Measurements from ENCODE around the gene MAPK10. TPM values are rescaled to one million over a fixed set of nuclear protein-coding genes. Genes with fewer than 3 reads are reported as not detected.

Gene MAPK10
- total and polyA plus RNA-seq, 2 of the 8 experiments (the other 6 are each of a cell fraction or from before 2014, with no cell fraction given), result 2.5 to 3.1 TPM

DNA sequence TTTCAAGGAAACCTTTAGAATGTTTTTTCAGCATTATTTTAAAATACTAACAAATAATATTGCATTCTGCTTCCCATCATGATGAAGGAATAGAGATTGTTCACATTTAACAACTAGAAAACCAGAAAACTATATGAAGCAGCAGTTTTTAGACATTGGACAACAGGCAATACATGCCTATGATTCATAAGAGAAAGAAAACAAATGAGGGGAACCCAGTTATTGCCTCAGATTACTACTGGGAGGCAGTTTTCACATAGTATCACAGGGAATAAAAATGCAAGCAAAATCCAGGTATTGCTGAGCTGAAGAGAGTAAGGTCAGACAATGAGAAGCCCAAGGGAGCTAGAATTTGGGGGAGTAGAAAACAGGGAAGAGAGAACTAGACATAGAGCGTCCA, 373.6 kb downstream of the MAPK10 start:
- H3K27me3 ChIP-seq (replicated peaks in 1 of 4; ENCODE audit: control insufficient read depth in 3 of 4, extremely low read depth in 1 of 4, insufficient read depth in 3 of 4, low read length in 3 of 4), result no peaks in the 10 kb centered on the region
- WGBS, 2 experiments (ENCODE audit: extremely low coverage in 1 of 2, insufficient coverage in 1 of 2, insufficient read length in 1 of 2, insufficient replicate concordance in 2 of 2, low coverage in 1 of 2, low lambda C conversion rate in 2 of 2, missing lambda C conversion rate in 1 of 2), result 83% methylated on average over 1 of the region's 1 CpG; no CpG with 5 or more reads in 1 of the 2 experiments
- H4K5ac ChIP-seq (ENCODE audit: insufficient read length, low read depth, low read length), result no peak overlapping the region
- DNase-seq (ENCODE audit: low read depth in 1 of 2, low spot score in 2 of 2), result no peak
- H3K36me3 ChIP-seq (ENCODE audit: control insufficient read depth in 2 of 4, insufficient read depth in 4 of 4, low read length in 3 of 4), result no peaks in the 10 kb centered on the region
- no peak overlapping the region for H3K4me2 ChIP-seq (ENCODE audit: insufficient read depth in 1 of 2, low read depth in 2 of 2, low read length in 2 of 2)
- POLR2A ChIA-PET (ENCODE audit: partially characterized antibody), result no interaction called here
- no peak overlapping the region for H4K8ac ChIP-seq (ENCODE audit: extremely low read depth, insufficient read depth, low read length)
- no peak for FAIRE-seq
- no peak overlapping the region for H4K91ac ChIP-seq (replicated peaks; ENCODE audit: insufficient read length, low read length)
- no peak overlapping the region for H3K4me3 ChIP-seq (ENCODE audit: extremely low read depth in 1 of 4, insufficient read depth in 2 of 4, low read depth in 3 of 4, low read length in 4 of 4)
- H3K56ac ChIP-seq (replicated peaks; ENCODE audit: insufficient read length, low read depth, low read length), result no peak overlapping the region
- no peaks in the 10 kb centered on the region for H3K23me2 ChIP-seq (ENCODE audit: low read depth, low read length)
- no peaks in the 10 kb centered on the region for H4K20me1 ChIP-seq (replicated peaks in 1 of 2; ENCODE audit: control insufficient read depth in 1 of 2, insufficient read depth in 2 of 2, low read length in 2 of 2)
- H2BK20ac ChIP-seq (ENCODE audit: low read length), result no peak overlapping the region
- no peak overlapping the region for H3K27ac ChIP-seq (ENCODE audit: low read depth, low read length)
- no peaks in the 10 kb centered on the region for H3K9me3 ChIP-seq (ENCODE audit: insufficient read depth in 2 of 2, low read depth in 1 of 2, low read length in 1 of 2)
- no peak overlapping the region for H2AFZ ChIP-seq (ENCODE audit: low read length)
- no peak overlapping the region for H3K18ac ChIP-seq (ENCODE audit: extremely low read depth, low read length)
- H2BK120ac ChIP-seq (replicated peaks; ENCODE audit: low read depth, low read length), result no peak overlapping the region
- no peak overlapping the region for H3K23ac ChIP-seq (ENCODE audit: insufficient read length)
- no peaks in the 10 kb centered on the region for H3K79me2 ChIP-seq (ENCODE audit: control insufficient read depth in 1 of 2, insufficient read depth in 2 of 2, low read length in 2 of 2)
- H3K79me1 ChIP-seq (ENCODE audit: low read depth, low read length), result no peaks in the 10 kb centered on the region
- H3K4ac ChIP-seq (replicated peaks; ENCODE audit: insufficient read length, low read depth, low read length), result no peak overlapping the region
- CTCF ChIA-PET (ENCODE audit: partially characterized antibody), result interaction anchor here (0.6 to 0.9 kb wide), 2 partner anchors 21 to 946 kb away, joined by 4 to 5 read pairs; no protein-coding TSS in a partner anchor
- H2BK12ac ChIP-seq (ENCODE audit: low read depth, low read length), result no peak overlapping the region
- H3K4me1 ChIP-seq (replicated peaks in 1 of 4; ENCODE audit: control insufficient read depth in 3 of 4, insufficient read depth in 4 of 4, low read length in 3 of 4), result no peaks in the 10 kb centered on the region
- no peak overlapping the region for H3K14ac ChIP-seq (ENCODE audit: insufficient read length)
- H2BK5ac ChIP-seq (ENCODE audit: low read depth, low read length), result no peak overlapping the region
- no peak overlapping the region for H3K9ac ChIP-seq (replicated peaks in 1 of 4; ENCODE audit: extremely low read depth in 1 of 4, low read depth in 3 of 4, low read length in 3 of 4)
- H2BK15ac ChIP-seq (ENCODE audit: low read length), result no peak overlapping the region
- no peak overlapping the region for H2AK5ac ChIP-seq (ENCODE audit: low read depth, low read length)
- TF ChIP-seq PHF8 (conservative IDR thresholded peaks at IDR 0.05; ENCODE audit: low read depth, low read length) (no peak), GTF2F1 (IDR thresholded peaks at IDR 0.05; ENCODE audit: borderline replicate concordance, low read depth, low read length) (no peak), SIX5 (IDR thresholded peaks at IDR 0.05; ENCODE audit: low read depth, low read length) (no peak), RAD21 (IDR thresholded peaks at IDR 0.05 in 1 of 2, conservative IDR thresholded peaks at IDR 0.05 in 1 of 2; ENCODE audit: low read depth in 2 of 2, low read length in 2 of 2) (no peak), CTBP2 (IDR thresholded peaks at IDR 0.05; ENCODE audit: borderline replicate concordance, insufficient read depth, insufficient read length, low read length) (no peak), SUZ12 (IDR thresholded peaks at IDR 0.05; ENCODE audit: low read length) (no peak)
